Activated CD8-positive, alpha-beta memory T cell treated with anti-CD3 and anti-CD28 coated beads, Interleukin-2, amount 50 U/mL, for 4 hours (primary cell): ENCODE results near the gene SPANXD.
"Not testable (repeated sequence)": the region's sequence is repeated elsewhere in the genome, so short reads cannot be mapped to it uniquely, and the experiment has no call there.

Experiments
- DNase-seq: peaks from one replicate; pipeline ENCODE4 v3.0.0-alpha.2; 2020

Gene SPANXD

GRCh38 chrX:141698639-141699038, at the start of gene SPANXD:
TSS of gene SPANXD (minus strand) at chrX:141698739. CDS start at chrX:141698405, 334 bp downstream.
- DNase-seq = not testable (repeated sequence)

- no peak for DNase-seq
Measured at GRCh38 chrX:141742666-141743065, 44.1 kb upstream of the SPANXD start.

GRCh38 chrX:141736656-141737055, 38.1 kb upstream of the SPANXD start:
- no peak for DNase-seq

- no peak for DNase-seq
Measured at GRCh38 chrX:141733371-141733770, 34.8 kb upstream of the SPANXD start.

GRCh38 chrX:141732031-141732430, 33.5 kb upstream of the SPANXD start:
- no peak for DNase-seq

GRCh38 chrX:141724186-141724585, 25.6 kb upstream of the SPANXD start:
- DNase-seq = no peak

GRCh38 chrX:141714680-141715079, 16.1 kb upstream of the SPANXD start:
- no peak for DNase-seq

GRCh38 chrX:141701072-141701471, 2.5 kb upstream of the SPANXD start:
- no peak for DNase-seq

GRCh38 chrX:141673946-141674345, 24.6 kb downstream of the SPANXD start:
- no peak for DNase-seq

- DNase-seq = no peak
Measured at GRCh38 chrX:141669689-141670088, 28.9 kb downstream of the SPANXD start.

- no peak for DNase-seq
Measured at GRCh38 chrX:141668371-141668770, 30.2 kb downstream of the SPANXD start.

- DNase-seq = no peak
Measured at GRCh38 chrX:141662781-141663180, 35.8 kb downstream of the SPANXD start.

- DNase-seq = no peak
Measured at GRCh38 chrX:141652286-141652685, 46.3 kb downstream of the SPANXD start.
